ENCODE results near the gene IRAK1BP1. TPM values are rescaled to one million over a fixed set of nuclear protein-coding genes. Genes with fewer than 3 reads are reported as not detected.

Gene IRAK1BP1, protein sequence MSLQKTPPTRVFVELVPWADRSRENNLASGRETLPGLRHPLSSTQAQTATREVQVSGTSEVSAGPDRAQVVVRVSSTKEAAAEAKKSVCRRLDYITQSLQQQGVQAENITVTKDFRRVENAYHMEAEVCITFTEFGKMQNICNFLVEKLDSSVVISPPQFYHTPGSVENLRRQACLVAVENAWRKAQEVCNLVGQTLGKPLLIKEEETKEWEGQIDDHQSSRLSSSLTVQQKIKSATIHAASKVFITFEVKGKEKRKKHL
- total RNA-seq (10 to 100 TPM in 1 of 5 donors, 1 to 10 TPM in 4; 1.4 to 10.6 (median 3.5) TPM), polyA plus RNA-seq (1 to 10 TPM; 1.8 to 2.8 (median 2.7) TPM)
- long read RNA-seq, donor 1, full-length matches to known transcripts = 4 of 4 reads
- long read RNA-seq, donor 1, partial matches to known transcripts = 0 of 4 reads
- long read RNA-seq, donor 1, other reads (novel, unspliced or antisense) = 0 of 4 reads
- long read RNA-seq, donor 2, full-length matches to known transcripts = 4 of 4 reads
- long read RNA-seq, donor 2, partial matches to known transcripts = 0 of 4 reads
- long read RNA-seq, donor 2, other reads (novel, unspliced or antisense) = 0 of 4 reads
- long read RNA-seq, donor 3, full-length matches to known transcripts = 2 of 2 reads
- long read RNA-seq, donor 3, partial matches to known transcripts = 0 of 2 reads
- long read RNA-seq, donor 3, other reads (novel, unspliced or antisense) = 0 of 2 reads
- long read RNA-seq, donor 4 = 0 reads
- long read RNA-seq, donor 5, full-length matches to known transcripts = 4 of 4 reads
- long read RNA-seq, donor 5, partial matches to known transcripts = 0 of 4 reads
- long read RNA-seq, donor 5, other reads (novel, unspliced or antisense) = 0 of 4 reads
- long read RNA-seq, donor 6, full-length matches to known transcripts = 5 of 5 reads
- long read RNA-seq, donor 6, partial matches to known transcripts = 0 of 5 reads
- long read RNA-seq, donor 6, other reads (novel, unspliced or antisense) = 0 of 5 reads
- long read RNA-seq, donor 7, full-length matches to known transcripts = 3 of 3 reads
- long read RNA-seq, donor 7, partial matches to known transcripts = 0 of 3 reads
- long read RNA-seq, donor 7, other reads (novel, unspliced or antisense) = 0 of 3 reads
- long read RNA-seq, donor 8, full-length matches to known transcripts = 1 of 1 reads
- long read RNA-seq, donor 8, partial matches to known transcripts = 0 of 1 reads
- long read RNA-seq, donor 8, other reads (novel, unspliced or antisense) = 0 of 1 reads
- long read RNA-seq, donor 9, full-length matches to known transcripts = 4 of 4 reads
- long read RNA-seq, donor 9, partial matches to known transcripts = 0 of 4 reads
- long read RNA-seq, donor 9, other reads (novel, unspliced or antisense) = 0 of 4 reads
- long read RNA-seq, donor 10, full-length matches to known transcripts = 1 of 1 reads
- long read RNA-seq, donor 10, partial matches to known transcripts = 0 of 1 reads
- long read RNA-seq, donor 10, other reads (novel, unspliced or antisense) = 0 of 1 reads

DNA sequence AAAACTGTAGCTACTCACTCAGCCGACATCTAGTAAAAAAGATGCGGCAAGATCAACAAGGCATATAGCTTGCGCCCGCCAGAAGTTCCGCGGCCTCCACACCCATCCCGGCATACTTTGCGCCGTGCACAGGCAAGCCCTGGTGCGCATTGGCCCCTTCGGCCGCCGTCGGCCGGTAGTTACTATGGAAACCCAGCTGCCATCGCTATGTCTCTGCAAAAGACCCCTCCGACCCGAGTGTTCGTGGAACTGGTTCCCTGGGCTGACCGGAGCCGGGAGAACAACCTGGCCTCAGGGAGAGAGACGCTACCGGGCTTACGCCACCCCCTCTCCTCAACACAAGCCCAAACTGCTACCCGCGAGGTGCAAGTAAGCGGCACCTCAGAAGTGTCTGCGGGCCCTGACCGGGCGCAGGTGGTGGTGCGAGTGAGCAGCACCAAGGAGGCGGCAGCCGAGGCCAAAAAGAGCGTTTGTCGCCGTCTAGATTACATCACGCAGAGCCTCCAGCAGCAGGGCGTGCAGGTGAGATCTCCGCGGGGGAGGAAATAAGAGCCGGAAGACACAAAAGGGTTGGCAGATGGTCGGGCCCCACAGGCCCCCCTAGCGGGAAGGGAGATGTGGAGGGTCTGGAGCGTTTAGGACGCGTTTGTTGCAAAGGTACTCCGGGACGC is at the start of gene IRAK1BP1:
Gene IRAK1BP1, plus strand, starts transcription at position 182 of the 671 bp plus-strand sequence. Its CDS starts 26 bp downstream, at position 208.
- 0 to 1% (median 0%) methylated on average over 44 to 48 of the region's 48 CpGs for WGBS, 5 donors
- Histone ChIP-seq H3K4me1 (peaks cover 0 to 12% (median 5%) of the 10 kb centered on the region in 4 donors), H3K4me3 (peak within 1 kb of the TSS; percentile 75 to 96 (median 80)), H3K27ac (peak within 1 kb of the TSS; percentile 52 to 79 (median 73)), H3K36me3 (peaks cover 0 to 16% (median 2%) of the 10 kb centered on the region in 4 donors), H3K27me3 (no peaks in the 10 kb centered on the region), H3K9me3 (no peaks in the 10 kb centered on the region)
- no peak for TF ChIP-seq CTCF (IDR thresholded peaks at IDR 0.05)
- TF ChIP-seq POLR2AphosphoS5 (IDR thresholded peaks at IDR 0.05) = peak; percentile 58 to 78 (median 64)
- TF ChIP-seq POLR2A (IDR thresholded peaks at IDR 0.05) = no peak
- no peak for TF ChIP-seq EP300 (IDR thresholded peaks at IDR 0.05)
- intact Hi-C loops (cut with DNase I; ENCODE audit: low total_unique reads) = no loop called here
- DNase-seq = peak; percentile 82 to 96

- Histone ChIP-seq H3K27ac (no peak overlapping the region), H3K4me1 (no peaks in the 10 kb centered on the region), H3K36me3 (no peaks in the 10 kb centered on the region), H3K9me3 (peaks cover 0 to 17% (median 0%) of the 10 kb centered on the region in 4 donors), H3K4me3 (no peak overlapping the region), H3K27me3 (no peaks in the 10 kb centered on the region)
- intact Hi-C loops (cut with DNase I; ENCODE audit: low total_unique reads) = no loop called here
- TF ChIP-seq POLR2AphosphoS5 (IDR thresholded peaks at IDR 0.05) (no peak), CTCF (IDR thresholded peaks at IDR 0.05) (no peak)
- DNase-seq = no peak
Measured at GRCh38 chr6:78824045-78824444, 43.3 kb upstream of the IRAK1BP1 start.

- 83 to 89% (median 86%) methylated on average over 3 of the region's 3 CpGs for WGBS, 5 donors
- intact Hi-C loops (cut with DNase I; ENCODE audit: low total_unique reads) = no loop called here
Measured at GRCh38 chr6:78829407-78829806, 37.9 kb upstream of the IRAK1BP1 start.

DNA sequence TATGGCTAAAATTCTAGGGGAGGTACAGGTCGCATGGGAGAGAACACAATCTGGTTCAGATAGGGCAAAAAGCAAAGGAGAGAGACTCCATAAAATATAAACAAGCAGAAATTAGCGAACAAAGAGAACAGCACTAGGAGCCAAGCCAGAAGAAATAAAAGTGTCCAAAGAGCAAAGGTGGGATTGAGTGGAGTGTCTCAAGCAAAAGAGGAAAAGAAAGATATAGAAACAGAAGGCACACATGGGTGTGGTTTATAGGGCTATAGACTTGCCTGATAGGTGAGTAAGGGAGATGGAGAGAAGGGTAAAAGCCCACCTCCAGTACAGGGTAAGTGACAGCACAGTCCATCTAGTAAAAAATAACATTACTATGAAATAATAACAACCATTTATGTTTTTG is 36.5 kb upstream of the IRAK1BP1 start:
- intact Hi-C loops (cut with DNase I; ENCODE audit: low total_unique reads) = no loop called here
- Histone ChIP-seq H3K36me3 (no peaks in the 10 kb centered on the region), H3K4me3 (no peak overlapping the region), H3K9me3 (no peaks in the 10 kb centered on the region), H3K27me3 (no peaks in the 10 kb centered on the region), H3K27ac (no peak overlapping the region), H3K4me1 (peaks cover 0 to 14% (median 8%) of the 10 kb centered on the region in 4 donors)
- DNase-seq = no peak
- WGBS, 5 donors = 30 to 49% (median 48%) methylated on average over 2 of the region's 2 CpGs
- no peak for TF ChIP-seq POLR2AphosphoS5 (IDR thresholded peaks at IDR 0.05)
- no peak for TF ChIP-seq EP300 (IDR thresholded peaks at IDR 0.05)
- no peak for TF ChIP-seq POLR2A (IDR thresholded peaks at IDR 0.05)
- no peak for TF ChIP-seq CTCF (IDR thresholded peaks at IDR 0.05)

More at GRCh38 chr6:78829407-78829806, 37.9 kb upstream of the IRAK1BP1 start:
- Histone ChIP-seq H3K9me3 (no peaks in the 10 kb centered on the region), H3K4me1 (peaks cover 0 to 14% (median 8%) of the 10 kb centered on the region in 4 donors), H3K27ac (no peak overlapping the region), H3K4me3 (no peak overlapping the region), H3K27me3 (no peaks in the 10 kb centered on the region), H3K36me3 (no peaks in the 10 kb centered on the region)
- no peak for TF ChIP-seq POLR2A (IDR thresholded peaks at IDR 0.05)
- no peak for TF ChIP-seq POLR2AphosphoS5 (IDR thresholded peaks at IDR 0.05)
- no peak for DNase-seq

All from stomach (tissue), 19 donors.